Left forelimb (tissue), 1 donor: ENCODE measurements around the gene NOM1.
A peak's percentile ranks its signal among the peaks of the same experiment; 100 is the strongest.

Source experiments
- DNase-seq: peaks from one replicate; pipeline ENCODE4 v3.0.0-alpha.2; 2018; ENCODE audit warnings: low spot score

Gene NOM1

DNA sequence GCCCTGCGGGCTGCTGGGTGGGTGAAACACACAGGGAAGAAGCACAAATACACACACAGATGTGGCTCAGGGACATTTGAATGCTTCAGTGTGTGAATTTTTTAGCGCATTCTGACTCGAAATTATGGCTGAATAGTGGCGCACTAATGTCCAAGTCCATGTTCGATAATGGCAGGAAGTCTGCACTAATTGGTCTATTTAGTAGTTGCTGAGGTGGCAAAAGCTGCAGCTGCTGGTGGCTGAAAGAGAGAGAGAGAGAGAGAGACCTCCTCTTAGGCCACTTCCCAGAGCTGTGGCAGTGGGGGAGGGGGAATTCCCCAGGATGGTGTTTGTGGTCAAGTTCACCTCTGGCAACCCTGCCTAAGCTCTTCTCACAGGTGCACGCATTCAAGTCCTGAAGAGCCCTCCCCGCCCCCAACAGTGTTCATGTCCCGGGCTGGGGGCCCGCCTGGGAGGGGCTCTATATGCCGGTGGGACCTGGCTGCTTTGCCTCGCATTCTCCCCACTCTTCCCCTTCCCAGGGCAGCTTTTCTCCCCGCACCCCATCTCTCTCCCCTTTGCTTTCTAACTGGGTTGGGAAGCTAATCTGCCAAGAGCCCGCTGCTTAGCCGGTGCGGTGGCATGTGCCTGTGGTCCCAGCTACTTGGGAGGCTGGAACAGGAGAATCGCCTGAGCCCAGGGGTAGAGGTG lies 67.0 kb downstream of the NOM1 start:
- no peak for DNase-seq

DNA sequence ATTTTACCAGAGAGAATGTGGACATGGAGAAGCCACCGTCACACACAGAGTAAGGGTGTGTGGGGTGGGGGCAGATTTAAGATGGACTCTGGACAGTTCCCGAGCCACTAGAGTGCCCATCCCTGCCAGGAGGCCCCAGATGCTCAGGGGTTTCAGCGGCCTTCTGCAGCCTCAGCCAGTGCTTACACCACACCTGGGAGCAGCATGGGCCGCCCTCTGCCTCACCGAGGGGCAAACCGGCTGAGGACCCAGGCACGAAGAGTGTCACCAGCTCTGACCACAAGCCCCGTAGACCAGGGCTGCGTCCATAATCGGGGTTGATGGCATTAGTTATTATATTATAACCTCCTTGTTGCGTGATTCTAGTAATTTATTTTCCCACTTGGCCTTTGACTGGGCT lies 67.6 kb downstream of the NOM1 start:
- DNase-seq, result no peak

DNA sequence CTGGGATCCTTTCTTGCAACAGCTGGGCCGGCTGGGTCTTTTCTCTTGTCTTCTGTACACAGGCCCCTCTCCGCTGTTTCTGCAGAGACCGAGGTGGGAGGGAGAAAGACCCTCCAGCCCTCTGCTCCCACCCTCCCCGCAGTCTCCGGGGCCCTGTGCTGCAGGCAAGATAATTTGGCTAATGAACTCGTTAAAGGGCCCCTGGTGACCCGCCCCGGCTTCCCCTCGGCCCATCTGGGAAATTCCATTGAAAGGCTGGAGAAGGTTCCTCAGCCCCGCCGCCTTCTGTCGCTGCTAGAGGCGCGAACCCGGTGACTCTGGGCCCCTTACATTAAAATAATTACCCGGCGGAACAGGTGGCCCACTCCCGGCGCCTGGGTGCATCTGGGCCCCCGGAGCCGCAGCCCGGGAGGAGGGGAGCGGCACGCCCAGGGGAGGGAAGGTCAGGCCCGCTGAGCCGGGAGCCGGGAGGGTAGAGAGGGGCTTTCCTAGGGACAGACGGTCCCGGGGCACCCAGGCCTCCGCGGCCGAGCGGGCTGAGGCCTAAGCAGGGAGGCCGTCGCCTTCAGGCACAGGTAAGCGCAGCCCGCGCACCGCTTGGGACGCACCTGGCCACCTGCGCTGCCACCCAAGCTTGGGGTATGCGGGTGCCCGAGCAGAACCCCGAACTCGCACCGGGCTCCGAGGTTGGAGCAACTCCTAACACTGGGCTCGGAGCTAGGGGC lies 68.3 kb downstream of the NOM1 start:
- DNase-seq, result peak; percentile 59

DNA sequence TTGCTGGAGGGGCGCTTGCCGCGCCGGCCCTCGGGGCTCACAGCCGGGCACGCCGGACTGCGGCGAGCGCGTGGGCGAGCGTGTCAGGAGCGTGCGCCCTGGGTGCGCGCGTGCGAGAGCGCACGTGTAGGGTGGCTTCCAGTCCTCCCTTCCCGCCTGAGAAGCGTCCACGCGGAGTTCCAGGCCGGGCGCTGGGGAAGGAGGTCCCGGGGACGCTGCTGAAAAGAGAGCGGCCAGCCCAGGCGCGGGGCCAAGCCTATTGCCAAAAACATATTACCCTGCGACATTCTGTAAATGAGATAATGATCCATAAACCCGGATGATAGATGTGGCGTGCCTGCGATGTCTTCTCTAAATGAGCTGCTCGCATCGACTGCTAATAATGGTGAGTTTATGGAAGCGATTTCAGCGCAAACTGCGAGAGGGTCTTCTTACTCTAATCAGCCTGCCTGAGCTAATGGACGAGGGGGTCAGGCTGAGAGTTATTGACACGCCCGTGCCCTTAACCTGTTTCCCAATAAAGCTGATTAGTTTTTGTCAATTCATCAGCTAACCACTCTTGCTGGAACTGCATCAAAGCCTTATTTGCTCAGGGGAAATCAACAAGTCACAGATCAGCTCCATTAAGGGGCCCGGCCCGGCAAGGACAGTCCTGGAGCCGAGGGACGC lies 69.0 kb downstream of the NOM1 start:
- DNase-seq, result peak; percentile 46

DNA sequence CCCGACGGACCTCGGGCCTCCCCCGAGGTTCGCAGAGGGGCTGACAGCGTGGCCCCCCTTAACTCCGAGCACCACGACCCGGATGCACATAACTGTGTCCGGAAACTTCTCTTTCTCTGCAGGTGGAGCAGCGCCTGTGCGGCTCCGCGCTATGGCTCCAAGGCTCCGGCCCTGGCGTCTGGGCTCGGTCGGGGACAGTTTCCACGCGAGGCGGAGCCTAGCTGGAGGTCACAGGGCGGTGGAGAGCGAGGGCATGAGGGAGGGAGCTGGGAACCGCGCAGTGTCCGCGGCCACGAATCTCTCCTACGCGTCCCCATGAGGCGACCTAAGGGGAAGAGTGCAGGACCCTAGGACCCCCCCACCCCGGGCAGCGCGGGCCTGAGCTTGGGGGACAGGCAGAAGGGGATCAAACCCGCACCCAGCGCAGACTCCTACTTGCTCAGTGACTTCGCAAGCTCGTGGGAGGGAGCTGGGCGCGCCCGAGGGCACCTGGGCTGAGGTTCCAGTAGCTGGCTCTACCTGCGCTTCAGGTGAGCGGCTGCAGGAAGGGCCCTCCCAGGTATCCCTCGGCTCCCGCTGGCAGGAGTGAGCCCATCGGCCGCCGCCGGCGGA lies 69.6 kb downstream of the NOM1 start:
- DNase-seq, result no peak

DNA sequence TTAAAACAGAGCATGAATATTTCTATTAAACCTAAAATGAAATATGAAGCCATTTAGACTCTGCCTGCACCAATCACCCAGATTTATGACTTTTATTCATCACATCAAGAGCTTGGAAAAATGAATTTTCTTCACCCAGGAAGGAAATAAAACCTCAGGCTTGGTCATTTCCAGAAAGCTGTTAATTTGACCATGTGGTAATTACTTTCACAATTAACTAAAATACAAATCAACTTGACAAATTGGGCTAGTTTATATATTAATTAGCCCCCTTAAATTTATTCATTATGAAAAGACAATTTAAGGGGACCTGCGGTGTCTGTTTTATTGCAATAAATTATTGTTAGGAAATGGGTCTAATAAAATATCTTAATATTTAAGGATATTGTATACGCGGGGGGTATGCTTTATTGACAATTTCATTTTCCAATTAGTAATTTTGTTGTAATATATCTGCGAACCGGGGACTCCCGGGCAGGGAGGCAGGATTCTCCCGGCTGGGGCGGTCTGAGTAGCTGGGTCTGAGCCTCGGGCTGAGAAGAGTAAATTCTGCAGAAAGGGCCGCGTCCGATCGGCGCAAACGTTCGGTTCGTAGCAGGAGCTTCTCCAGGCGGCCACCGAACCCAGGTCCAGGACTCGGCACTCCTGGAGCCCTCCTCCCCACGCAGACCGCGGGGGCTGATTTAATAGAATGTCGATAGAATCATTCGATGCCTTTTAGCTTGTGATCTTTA lies 70.4 kb downstream of the NOM1 start:
- peak; percentile 55 for DNase-seq

DNA sequence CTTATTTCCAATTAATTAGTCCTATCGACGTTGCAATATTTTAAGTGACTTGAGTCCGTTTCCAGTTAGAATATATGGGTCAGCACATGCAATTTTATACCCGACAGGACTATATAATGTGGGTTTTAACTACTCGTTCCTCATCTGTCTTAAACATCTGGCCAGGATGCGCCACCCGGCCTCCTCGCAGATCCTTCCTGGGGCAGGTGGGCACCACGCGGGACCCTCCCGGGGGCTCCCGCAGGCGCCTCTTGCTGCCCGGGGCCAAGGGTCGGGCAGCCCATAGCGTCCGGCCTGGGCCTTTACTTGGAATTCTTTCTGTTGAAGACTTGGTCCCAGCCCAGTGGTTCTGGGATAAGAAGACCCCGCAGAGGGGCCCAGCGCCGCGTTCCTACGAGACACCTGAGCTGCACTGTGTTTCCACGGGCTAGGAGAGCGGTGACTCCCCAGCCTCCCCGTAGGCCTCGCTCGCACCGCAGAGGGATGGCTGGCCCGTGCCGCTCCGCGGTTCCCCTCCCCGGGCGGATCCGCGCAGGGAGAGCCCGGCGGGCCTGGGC lies 71.1 kb downstream of the NOM1 start:
- peak; percentile 58 for DNase-seq

DNA sequence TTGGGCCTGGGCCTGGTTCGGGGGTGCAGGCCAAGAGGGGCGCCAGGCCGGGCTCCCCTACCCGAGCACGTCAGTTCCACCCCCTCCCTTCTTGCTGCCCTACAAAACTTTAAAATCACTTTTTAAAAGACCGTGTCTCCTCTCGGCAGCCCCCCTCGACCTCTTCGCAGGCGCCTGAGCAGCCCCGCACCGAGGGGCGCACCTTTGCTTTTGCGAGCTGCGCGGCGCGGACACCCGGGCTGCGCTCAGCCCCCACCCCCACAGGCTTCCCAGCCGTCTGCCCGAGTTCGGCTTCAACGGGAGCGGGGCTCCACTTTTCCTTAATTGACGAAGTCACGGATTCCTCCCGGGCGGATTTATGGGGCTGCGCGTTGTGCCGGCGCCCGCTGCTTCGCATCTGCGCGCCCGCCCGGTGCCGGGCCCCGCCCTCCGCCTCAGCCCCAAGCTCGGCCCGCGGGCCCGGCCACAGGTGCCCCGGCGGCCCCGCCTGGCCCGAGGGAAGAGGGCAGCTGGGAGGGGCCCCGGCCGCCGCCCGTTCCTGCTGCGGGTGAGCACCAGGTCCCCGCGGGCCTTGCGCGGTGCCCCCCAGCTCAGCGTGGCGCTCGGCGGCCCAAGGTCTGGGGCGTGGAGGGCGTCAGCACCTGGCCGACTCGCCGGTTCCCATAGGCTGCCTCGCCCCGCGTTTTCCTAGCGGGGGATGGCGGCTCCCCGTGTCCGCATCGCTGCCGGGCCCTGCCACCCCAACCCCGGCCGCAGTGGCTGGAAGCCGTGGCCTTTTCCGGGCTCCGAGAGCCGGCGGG lies 71.8 kb downstream of the NOM1 start:
- peak; percentile 40 for DNase-seq

DNA sequence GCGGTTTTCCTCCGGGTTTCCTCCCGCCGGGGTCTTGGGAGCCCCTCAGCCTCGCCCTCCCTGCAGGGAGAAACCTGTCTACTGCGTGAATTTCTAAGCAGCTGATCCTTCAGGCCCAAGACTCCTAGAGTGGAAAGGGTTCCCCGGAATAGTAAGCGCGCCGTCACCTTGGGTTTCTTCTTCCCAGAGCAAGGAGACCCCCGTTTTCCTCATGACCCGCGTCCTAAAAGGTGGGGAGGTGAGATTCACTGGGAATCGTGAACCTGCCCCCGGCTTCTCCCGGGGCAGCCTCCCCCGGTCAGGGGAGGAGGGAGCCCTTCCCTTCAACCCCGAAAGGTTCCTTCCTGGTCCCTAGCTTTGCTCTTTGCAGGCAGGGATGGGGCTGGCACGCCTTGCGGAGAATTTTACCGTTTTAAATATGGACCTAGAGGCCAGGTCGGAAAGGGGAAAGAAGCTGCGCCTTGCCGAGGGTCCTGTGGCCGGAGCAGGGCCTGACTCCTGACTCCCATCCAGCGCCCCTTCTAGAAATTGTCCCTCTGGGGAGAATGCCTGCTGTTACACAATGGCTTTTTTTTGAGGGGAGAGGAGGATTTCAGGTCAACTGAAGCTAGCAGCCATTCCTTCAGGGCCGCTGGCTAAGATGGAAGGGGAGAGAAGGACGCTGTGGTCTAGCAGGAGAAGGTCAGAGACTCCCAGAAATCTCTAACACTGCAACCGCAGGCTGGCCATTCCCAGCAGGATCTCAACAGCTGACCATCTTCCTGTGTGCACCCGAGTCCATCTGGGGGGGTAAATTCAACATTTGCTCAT lies 72.6 kb downstream of the NOM1 start:
- peak; percentile 56 for DNase-seq
